ENCODE results near the gene ZFX.
"Not testable (repeated sequence)": the region's sequence is repeated elsewhere in the genome, so short reads cannot be mapped to it uniquely, and the experiment has no call there.

Gene ZFX

GRCh38 chrX:24149351-24150050, at the start of gene ZFX:
TSS of gene ZFX (plus strand) at chrX:24149729. CDS start at chrX:24172743, 23,014 bp downstream.
- peak; percentile 77 for DNase-seq (ENCODE audit: low spot score)

- no peak for DNase-seq (ENCODE audit: low spot score)
These were observed 48.8 kb upstream of the ZFX start for GRCh38 chrX:24100713-24101112.

- no peak for DNase-seq (ENCODE audit: low spot score)
These were observed 39.5 kb upstream of the ZFX start for GRCh38 chrX:24110069-24110468.

- DNase-seq (ENCODE audit: low spot score), result no peak
These were observed 36.3 kb upstream of the ZFX start for GRCh38 chrX:24113181-24113580.

GRCh38 chrX:24117258-24117657, 32.3 kb upstream of the ZFX start:
- DNase-seq (ENCODE audit: low spot score), result no peak

GRCh38 chrX:24124244-24124799, 25.2 kb upstream of the ZFX start:
- DNase-seq (ENCODE audit: low spot score), result no peak

GRCh38 chrX:24125028-24125612, 24.4 kb upstream of the ZFX start:
- no peak for DNase-seq (ENCODE audit: low spot score)

- DNase-seq (ENCODE audit: low spot score), result no peak
These were observed 18.1 kb upstream of the ZFX start for GRCh38 chrX:24131476-24131875.

- no peak for DNase-seq (ENCODE audit: low spot score)
These were observed 16.2 kb upstream of the ZFX start for GRCh38 chrX:24133312-24133711.

GRCh38 chrX:24135768-24136167, 13.8 kb upstream of the ZFX start:
- not testable (repeated sequence) for DNase-seq (ENCODE audit: low spot score)

GRCh38 chrX:24137192-24137591, 12.3 kb upstream of the ZFX start:
- no peak for DNase-seq (ENCODE audit: low spot score)

- not testable (repeated sequence) for DNase-seq (ENCODE audit: low spot score)
These were observed 5.5 kb upstream of the ZFX start for GRCh38 chrX:24143982-24144381.

GRCh38 chrX:24144528-24144927, 5.0 kb upstream of the ZFX start:
- DNase-seq (ENCODE audit: low spot score), result no peak

GRCh38 chrX:24145303-24146186, 4.0 kb upstream of the ZFX start:
- no peak for DNase-seq (ENCODE audit: low spot score)

- DNase-seq (ENCODE audit: low spot score), result no peak
These were observed 3.1 kb upstream of the ZFX start for GRCh38 chrX:24146283-24146949.

GRCh38 chrX:24147165-24147564, 2.4 kb upstream of the ZFX start:
- DNase-seq (ENCODE audit: low spot score), result no peak

- no peak for DNase-seq (ENCODE audit: low spot score)
These were observed 1.4 kb upstream of the ZFX start for GRCh38 chrX:24148121-24148520.

- no peak for DNase-seq (ENCODE audit: low spot score)
These were observed 786 bp upstream of the ZFX start for GRCh38 chrX:24148535-24149350.

- peak; percentile 91 for DNase-seq (ENCODE audit: low spot score)
These were observed 692 bp downstream of the ZFX start for GRCh38 chrX:24150051-24150790.

GRCh38 chrX:24150898-24151297, 1.4 kb downstream of the ZFX start:
- DNase-seq (ENCODE audit: low spot score), result no peak

Measured in activated CD4-positive, alpha-beta T cell treated with anti-CD3 and anti-CD28 coated beads, Interleukin-2, Interleukin-4, amounts not matched to agents 100 ng/mL and 50 ng/mL, durations not matched to agents 16 hours and 8 hours (primary cell).